ENCODE results near the gene TTC34. TPM values are rescaled to one million over a fixed set of nuclear protein-coding genes. Genes with fewer than 3 reads are reported as not detected.

TTC34 gene
- total and polyA plus RNA-seq, 9 of the 15 experiments (the other 6 are each of a cell fraction or from before 2014, with no cell fraction given): 0.03 to 0.38 (median 0.05) TPM; not detected in 2

DNA sequence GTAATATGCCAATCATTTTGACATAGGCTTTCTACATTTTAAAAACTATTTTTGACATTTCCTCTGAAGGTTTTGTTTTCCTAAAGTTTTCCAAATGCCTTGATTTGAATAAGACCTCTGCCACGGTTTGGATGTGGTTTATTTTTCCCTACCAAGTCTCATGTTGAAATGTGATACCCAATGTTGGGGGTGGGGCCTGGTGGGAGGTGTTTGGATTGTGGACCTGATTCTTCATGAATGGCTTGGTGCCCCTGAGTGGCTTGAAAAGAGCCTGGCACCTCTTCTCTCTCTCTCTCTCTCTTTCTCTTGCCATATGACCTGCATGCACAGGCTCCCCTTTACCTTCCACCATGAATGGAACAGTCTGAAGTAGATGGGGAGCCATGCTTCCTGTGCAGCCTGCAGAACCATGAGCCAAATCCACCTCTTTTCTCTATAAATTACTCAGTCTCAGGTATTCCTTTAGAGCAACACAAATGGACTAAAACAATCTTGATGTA, 183.5 kb downstream of the TTC34 start:
- Histone ChIP-seq H3K9ac (ENCODE audit: insufficient read depth in 1 of 2, low read depth in 2 of 2, low read length in 2 of 2) (no peak overlapping the region), H3K27me3 (ENCODE audit: control insufficient read depth in 2 of 2, insufficient read depth in 2 of 2, low read length in 2 of 2) (peaks cover 9 to 26% of the 10 kb centered on the region in 2 experiments; a peak in 4 of 5 replicates), H4K20me1 (replicated peaks; ENCODE audit: control insufficient read depth, insufficient read depth, low read length) (no peaks in the 10 kb centered on the region), H3K36me3 (ENCODE audit: control insufficient read depth, insufficient read depth, low read length) (no peaks in the 10 kb centered on the region), H3K4me2 (ENCODE audit: insufficient read depth, low read length) (no peak overlapping the region), H3K4me3 (no peak overlapping the region), H3K9me3 (replicated peaks; ENCODE audit: control insufficient read depth, insufficient read depth, low read depth, low read length) (no peaks in the 10 kb centered on the region; the same call in 1 of the 2 replicates), H3K27ac (ENCODE audit: extremely low read depth, low read depth, low read length) (no peak overlapping the region), H3K9me1 (ENCODE audit: control insufficient read depth, insufficient read depth, low read length) (no peaks in the 10 kb centered on the region), H3K4me1 (replicated peaks in 1 of 2; ENCODE audit: control insufficient read depth in 2 of 2, insufficient read depth in 2 of 2, low read length in 2 of 2) (no peaks in the 10 kb centered on the region), H3K79me2 (ENCODE audit: control insufficient read depth, insufficient read depth, low read length) (no peaks in the 10 kb centered on the region), H2AFZ (ENCODE audit: low read depth, low read length) (no peak overlapping the region)
- ChIA-PET CTCF (ENCODE audit: low intra/inter-chr PET ratio) (no interaction called here), POLR2A (no interaction called here)
- TF ChIP-seq ETV5 (CRISPR knock-in tag; IDR thresholded peaks at IDR 0.05; ENCODE audit: low read depth) (no peak), KLF6 (CRISPR knock-in tag; IDR thresholded peaks at IDR 0.05; ENCODE audit: borderline replicate concordance) (no peak), HOXB6 (CRISPR knock-in tag; IDR thresholded peaks at IDR 0.05; ENCODE audit: borderline replicate concordance) (no peak), MEIS2 (IDR thresholded peaks at IDR 0.05; ENCODE audit: partially characterized antibody) (no peak), TEAD2 (tag; IDR thresholded peaks at IDR 0.05) (no peak), ELF1 (tag; IDR thresholded peaks at IDR 0.05) (no peak), CBX2 (IDR thresholded peaks at IDR 0.05; ENCODE audit: insufficient read depth, low read length, poor library complexity, severe bottlenecking) (no peak), ZNF766 (CRISPR knock-in tag; conservative IDR thresholded peaks at IDR 0.05) (no peak), ZNF263 (CRISPR knock-in tag; IDR thresholded peaks at IDR 0.05; ENCODE audit: borderline replicate concordance) (no peak), ZNF232 (CRISPR knock-in tag; IDR thresholded peaks at IDR 0.05) (no peak)
- TF ChIP-seq, protein P1, sequence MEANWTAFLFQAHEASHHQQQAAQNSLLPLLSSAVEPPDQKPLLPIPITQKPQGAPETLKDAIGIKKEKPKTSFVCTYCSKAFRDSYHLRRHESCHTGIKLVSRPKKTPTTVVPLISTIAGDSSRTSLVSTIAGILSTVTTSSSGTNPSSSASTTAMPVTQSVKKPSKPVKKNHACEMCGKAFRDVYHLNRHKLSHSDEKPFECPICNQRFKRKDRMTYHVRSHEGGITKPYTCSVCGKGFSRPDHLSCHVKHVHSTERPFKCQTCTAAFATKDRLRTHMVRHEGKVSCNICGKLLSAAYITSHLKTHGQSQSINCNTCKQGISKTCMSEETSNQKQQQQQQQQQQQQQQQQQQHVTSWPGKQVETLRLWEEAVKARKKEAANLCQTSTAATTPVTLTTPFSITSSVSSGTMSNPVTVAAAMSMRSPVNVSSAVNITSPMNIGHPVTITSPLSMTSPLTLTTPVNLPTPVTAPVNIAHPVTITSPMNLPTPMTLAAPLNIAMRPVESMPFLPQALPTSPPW (CRISPR knock-in tag; IDR thresholded peaks at IDR 0.05): no peak
- FAIRE-seq: no peak
- 0% methylated on average over 1 of the region's 1 CpG for WGBS (ENCODE audit: insufficient coverage, low coverage, missing lambda C conversion rate)
- BruUV-seq (replicated peaks): no TSS peak
- in situ Hi-C loops (cut with MboI) (no loop called here), intact Hi-C loops (cut with micrococcal nuclease) (no loop called here)
- no peak for DNase-seq (ENCODE audit: extremely low read depth in 1 of 4, low spot score in 3 of 4)
- ATAC-seq: no peak
